Chondrocyte (in vitro differentiated cells): ENCODE data around the gene KIAA0319L. TPM values are rescaled to one million over a fixed set of nuclear protein-coding genes. Genes with fewer than 3 reads are reported as not detected.
A peak's percentile ranks its signal among the peaks of the same experiment; 100 is the strongest.

Experiments used
- DNase-seq: peaks from one replicate; pipeline ENCODE4 v3.0.0; 2021; ENCODE audit warnings: mixed read lengths, low spot score
- H3K27ac Mint-ChIP-seq: one replicate; pipeline ENCODE4 v1.8.0; 2021; ENCODE audit warnings: mild to moderate bottlenecking, moderate library complexity, mixed read lengths; ENCODE audit not compliant: unreplicated experiment
- H3K27me3 Mint-ChIP-seq: 2 replicates; pipeline ENCODE4 v1.8.0; 2021; ENCODE audit warnings: low read depth, mixed read lengths
- H3K36me3 Mint-ChIP-seq: 2 replicates; pipeline ENCODE4 v1.8.0; 2021; ENCODE audit warnings: low read depth, mixed read lengths
- H3K4me1 Mint-ChIP-seq: 2 replicates; pipeline ENCODE4 v1.8.0; 2021; ENCODE audit warnings: low read depth, mild to moderate bottlenecking, mixed read lengths
- H3K4me3 Mint-ChIP-seq: one replicate; pipeline ENCODE4 v1.8.0; 2021; ENCODE audit warnings: mild to moderate bottlenecking, moderate library complexity, mixed read lengths; ENCODE audit not compliant: unreplicated experiment
- H3K9me3 Mint-ChIP-seq: 2 replicates; pipeline ENCODE4 v1.8.0; 2021; ENCODE audit warnings: low read depth, mixed read lengths
- total RNA-seq: library from RNA; stranded (reverse); gene quantifications from 3 replicates; pipeline ENCODE4 v1.2.1, GENCODE V29; 2021
- TF ChIP-seq, protein P1 (sequence below): fragments of 200-600 bp; sonication (generic); IDR thresholded peaks from 2 replicates; pipeline ENCODE4 v1.5.0; 2021; ENCODE audit warnings: antibody characterized with exemption, mild to moderate bottlenecking, moderate library complexity

The KIAA0319L gene
- total RNA-seq, 1 donor from 2014 or later, result 28.7 TPM

- DNase-seq, result peak; percentile 99
- TF ChIP-seq, protein P1, sequence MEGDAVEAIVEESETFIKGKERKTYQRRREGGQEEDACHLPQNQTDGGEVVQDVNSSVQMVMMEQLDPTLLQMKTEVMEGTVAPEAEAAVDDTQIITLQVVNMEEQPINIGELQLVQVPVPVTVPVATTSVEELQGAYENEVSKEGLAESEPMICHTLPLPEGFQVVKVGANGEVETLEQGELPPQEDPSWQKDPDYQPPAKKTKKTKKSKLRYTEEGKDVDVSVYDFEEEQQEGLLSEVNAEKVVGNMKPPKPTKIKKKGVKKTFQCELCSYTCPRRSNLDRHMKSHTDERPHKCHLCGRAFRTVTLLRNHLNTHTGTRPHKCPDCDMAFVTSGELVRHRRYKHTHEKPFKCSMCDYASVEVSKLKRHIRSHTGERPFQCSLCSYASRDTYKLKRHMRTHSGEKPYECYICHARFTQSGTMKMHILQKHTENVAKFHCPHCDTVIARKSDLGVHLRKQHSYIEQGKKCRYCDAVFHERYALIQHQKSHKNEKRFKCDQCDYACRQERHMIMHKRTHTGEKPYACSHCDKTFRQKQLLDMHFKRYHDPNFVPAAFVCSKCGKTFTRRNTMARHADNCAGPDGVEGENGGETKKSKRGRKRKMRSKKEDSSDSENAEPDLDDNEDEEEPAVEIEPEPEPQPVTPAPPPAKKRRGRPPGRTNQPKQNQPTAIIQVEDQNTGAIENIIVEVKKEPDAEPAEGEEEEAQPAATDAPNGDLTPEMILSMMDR, result peak; percentile 7
- H3K9me3 Mint-ChIP-seq, result no peaks in the 10 kb centered on the region
- H3K36me3 Mint-ChIP-seq, result peaks cover 9% of the 10 kb centered on the region
- H3K4me1 Mint-ChIP-seq, result peaks cover 50% of the 10 kb centered on the region
- peak within 1 kb of the TSS; percentile 90 for H3K27ac Mint-ChIP-seq
- H3K4me3 Mint-ChIP-seq, result peak within 1 kb of the TSS; percentile 97
- no peaks in the 10 kb centered on the region for H3K27me3 Mint-ChIP-seq
Measured at GRCh38 chr1:35557611-35558373, 589 bp upstream of the KIAA0319L start, which contains the start of gene NCDN. TSS of gene NCDN (plus strand) at chr1:35557799. CDS start at chr1:35558191, 392 bp downstream.

GRCh38 chr1:35556484-35557117, 602 bp downstream of the KIAA0319L start:
- DNase-seq, result no peak
- Mint-ChIP-seq H3K36me3 (peaks cover 8% of the 10 kb centered on the region), H3K27ac (peak overlapping the region; percentile 50), H3K27me3 (no peaks in the 10 kb centered on the region), H3K4me1 (peaks cover 49% of the 10 kb centered on the region), H3K4me3 (peak overlapping the region; percentile 97), H3K9me3 (no peaks in the 10 kb centered on the region)
- TF ChIP-seq, protein P1, result no peak

GRCh38 chr1:35555601-35556477, 1.4 kb downstream of the KIAA0319L start:
- Mint-ChIP-seq H3K27me3 (no peaks in the 10 kb centered on the region), H3K36me3 (peaks cover 5% of the 10 kb centered on the region), H3K4me1 (peaks cover 42% of the 10 kb centered on the region), H3K9me3 (no peaks in the 10 kb centered on the region), H3K4me3 (peak overlapping the region; percentile 97), H3K27ac (peak overlapping the region; percentile 28)
- DNase-seq, result no peak
- TF ChIP-seq, protein P1, result no peak

DNA sequence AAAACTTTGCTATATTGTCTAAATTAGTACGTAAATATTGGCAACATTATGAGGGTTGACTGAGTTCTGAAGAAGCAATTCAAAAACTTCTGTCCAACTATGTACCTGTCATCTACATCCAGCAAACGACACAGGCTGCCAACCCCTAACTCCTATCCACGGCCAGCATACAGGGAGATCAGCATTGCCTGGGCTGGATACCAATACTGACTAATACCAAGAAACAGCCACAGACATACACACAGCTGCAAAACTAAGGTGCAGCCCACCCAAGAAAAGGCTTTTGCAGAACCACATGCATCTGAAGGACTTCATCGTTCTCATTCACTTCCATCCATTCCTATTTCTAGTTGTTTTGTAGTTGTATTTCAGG, 2.0 kb downstream of the KIAA0319L start:
- TF ChIP-seq, protein P1, result no peak
- no peaks in the 10 kb centered on the region for H3K9me3 Mint-ChIP-seq
- peak overlapping the region; percentile 28 for H3K27ac Mint-ChIP-seq
- H3K27me3 Mint-ChIP-seq, result no peaks in the 10 kb centered on the region
- no peak overlapping the region for H3K4me3 Mint-ChIP-seq
- DNase-seq, result no peak
- peaks cover 42% of the 10 kb centered on the region for H3K4me1 Mint-ChIP-seq
- H3K36me3 Mint-ChIP-seq, result peaks cover 5% of the 10 kb centered on the region
